Peyer's patch (tissue), 4 donors: Measurements from ENCODE around the gene OTUB2. TPM values are rescaled to one million over a fixed set of nuclear protein-coding genes. Genes with fewer than 3 reads are reported as not detected.

ENCODE experiments used
- DNase-seq, 3 donors: peaks; one replicate each; pipeline ENCODE4 v3.0.0-alpha.2; 2017 to 2019
- H3K27ac ChIP-seq, 4 donors: fragments of 200-600 bp; sonication (generic); one replicate each; pipeline ENCODE4 v1.5.1; 2016 to 2019
- H3K27me3 ChIP-seq, 2 donors: fragments of 200-600 bp; sonication (generic); one replicate each; pipeline ENCODE4 v1.5.1; 2019
- H3K36me3 ChIP-seq, 3 donors: fragments of 200-600 bp; sonication (generic); one replicate each; pipeline ENCODE4 v1.5.1; 2016 to 2019
- H3K4me1 ChIP-seq, 4 donors: fragments of 200-600 bp; sonication (generic); one replicate each; pipeline ENCODE4 v1.5.1; 2016 to 2019
- H3K4me3 ChIP-seq, 4 donors: fragments of 200-600 bp; sonication (generic); 1 replicate in 3 of 4; 2 replicates in 1 of 4; pipeline ENCODE4 v1.5.1; 2016 to 2019; ENCODE audit warnings: mild to moderate bottlenecking in 1 of 4
- H3K9me3 ChIP-seq, 4 donors: fragments of 200-600 bp; sonication (generic); one replicate each; pipeline ENCODE4 v1.5.1; 2016 to 2019; ENCODE audit warnings: mild to moderate bottlenecking in 1 of 4
- POLR2A ChIP-seq, 2 donors: fragments of 450-650 bp; IDR thresholded peaks; one replicate each; pipeline ENCODE4 v1.5.1; 2017; ENCODE audit warnings: antibody characterized with exemption in 2 of 2, mild to moderate bottlenecking in 2 of 2, moderate library complexity in 2 of 2
- total RNA-seq, 4 donors: library from RNA; depleted of rRNA; stranded (reverse); fragments of >200 nt; gene quantifications; one replicate each; pipeline ENCODE4 v1.1.0, GENCODE V29; 2016
- TF ChIP-seq, protein P1 (sequence below), 6 experiments: fragments of 450-650 bp in 4 of 6; fragments of 200-600 bp in 2 of 6; sonication (generic) in 1 of 6; IDR thresholded peaks; one replicate each; pipeline ENCODE4 v1.5.1; 2017 to 2019; ENCODE audit warnings: antibody characterized with exemption in 6 of 6, mild to moderate bottlenecking in 3 of 6, moderate library complexity in 1 of 6

Gene OTUB2
- total RNA-seq, 4 donors from 2014 or later, result 3.4 to 4.9 (median 3.6) TPM; not detected in 1

DNA sequence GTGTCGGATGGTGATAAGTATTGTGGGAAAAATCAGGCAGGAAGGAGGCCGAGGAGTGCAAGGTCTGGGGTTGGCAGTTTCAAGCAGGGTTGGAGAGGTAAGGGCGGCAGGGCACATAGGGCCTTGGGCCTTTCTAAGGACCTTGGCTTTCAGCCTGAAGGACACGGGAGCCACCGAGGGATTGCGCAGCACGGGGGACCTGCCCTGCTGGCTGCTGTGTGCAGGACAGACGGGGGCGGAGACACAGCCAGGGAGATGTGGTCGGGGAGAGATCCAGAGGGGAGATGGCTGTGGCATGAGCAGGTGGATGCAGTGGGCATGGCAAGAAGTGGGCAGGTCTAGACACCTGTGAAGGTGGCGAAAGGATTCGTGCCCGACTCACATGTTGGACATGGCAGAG is 14.7 kb downstream of the OTUB2 start:
- Histone ChIP-seq H3K9me3 (no peaks in the 10 kb centered on the region), H3K36me3 (peaks cover 0 to 1% (median 0%) of the 10 kb centered on the region in 3 donors), H3K4me3 (no peak overlapping the region), H3K27ac (no peak overlapping the region), H3K27me3 (no peaks in the 10 kb centered on the region), H3K4me1 (peaks cover 0 to 12% (median 0%) of the 10 kb centered on the region in 4 donors)
- no peak for TF ChIP-seq POLR2A (IDR thresholded peaks at IDR 0.05)
- TF ChIP-seq, protein P1, sequence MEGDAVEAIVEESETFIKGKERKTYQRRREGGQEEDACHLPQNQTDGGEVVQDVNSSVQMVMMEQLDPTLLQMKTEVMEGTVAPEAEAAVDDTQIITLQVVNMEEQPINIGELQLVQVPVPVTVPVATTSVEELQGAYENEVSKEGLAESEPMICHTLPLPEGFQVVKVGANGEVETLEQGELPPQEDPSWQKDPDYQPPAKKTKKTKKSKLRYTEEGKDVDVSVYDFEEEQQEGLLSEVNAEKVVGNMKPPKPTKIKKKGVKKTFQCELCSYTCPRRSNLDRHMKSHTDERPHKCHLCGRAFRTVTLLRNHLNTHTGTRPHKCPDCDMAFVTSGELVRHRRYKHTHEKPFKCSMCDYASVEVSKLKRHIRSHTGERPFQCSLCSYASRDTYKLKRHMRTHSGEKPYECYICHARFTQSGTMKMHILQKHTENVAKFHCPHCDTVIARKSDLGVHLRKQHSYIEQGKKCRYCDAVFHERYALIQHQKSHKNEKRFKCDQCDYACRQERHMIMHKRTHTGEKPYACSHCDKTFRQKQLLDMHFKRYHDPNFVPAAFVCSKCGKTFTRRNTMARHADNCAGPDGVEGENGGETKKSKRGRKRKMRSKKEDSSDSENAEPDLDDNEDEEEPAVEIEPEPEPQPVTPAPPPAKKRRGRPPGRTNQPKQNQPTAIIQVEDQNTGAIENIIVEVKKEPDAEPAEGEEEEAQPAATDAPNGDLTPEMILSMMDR (IDR thresholded peaks at IDR 0.05), result no peak
- no peak for DNase-seq

GRCh38 chr14:94041551-94042346 is 15.6 kb downstream of the OTUB2 start:
- Histone ChIP-seq H3K36me3 (peaks cover 0 to 11% (median 0%) of the 10 kb centered on the region in 3 donors), H3K27ac (no peak overlapping the region), H3K4me1 (peaks cover 0 to 12% (median 0%) of the 10 kb centered on the region in 4 donors), H3K27me3 (no peaks in the 10 kb centered on the region), H3K4me3 (no peak overlapping the region), H3K9me3 (no peaks in the 10 kb centered on the region)
- no peak for DNase-seq
- TF ChIP-seq POLR2A (IDR thresholded peaks at IDR 0.05), result no peak
- TF ChIP-seq, protein P1 (IDR thresholded peaks at IDR 0.05), result no peak

DNA sequence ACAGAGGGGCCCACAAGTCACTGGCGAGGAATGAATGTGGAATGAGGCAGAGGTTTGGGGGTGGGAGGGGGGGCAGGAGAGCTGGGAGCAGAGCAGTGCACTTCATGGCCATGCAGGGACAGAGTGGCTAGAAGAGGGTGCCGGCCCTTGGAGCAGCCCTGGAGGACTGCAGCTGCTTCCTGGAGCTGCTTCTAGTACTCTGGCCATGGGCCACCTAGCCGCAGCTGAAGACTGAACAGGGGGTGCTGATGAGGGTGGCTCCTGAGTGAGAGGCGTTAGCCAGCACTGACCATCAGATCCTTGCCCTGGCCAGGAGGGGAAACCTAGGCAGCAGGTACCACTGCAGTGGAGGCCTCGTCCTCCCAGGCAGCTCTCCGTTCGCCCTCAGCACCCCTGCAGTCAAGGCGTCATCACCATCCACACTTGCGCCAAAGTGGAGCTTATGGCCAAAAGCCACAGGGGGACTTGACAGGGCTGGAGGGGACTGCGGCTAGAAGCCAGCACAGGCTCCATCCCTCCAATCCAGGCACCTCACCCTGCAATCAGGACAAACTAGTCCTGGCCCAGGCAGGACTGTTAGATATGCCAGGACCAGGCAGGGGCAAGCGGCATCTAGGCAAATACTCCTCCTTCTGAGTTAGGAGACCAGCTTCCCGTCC is 16.4 kb downstream of the OTUB2 start:
- no peak for DNase-seq
- Histone ChIP-seq H3K4me3 (no peak overlapping the region), H3K27me3 (no peaks in the 10 kb centered on the region), H3K9me3 (no peaks in the 10 kb centered on the region), H3K36me3 (peaks cover 0 to 19% (median 0%) of the 10 kb centered on the region in 3 donors), H3K4me1 (peaks cover 0 to 12% (median 0%) of the 10 kb centered on the region in 4 donors), H3K27ac (no peak overlapping the region)
- TF ChIP-seq, protein P1 (IDR thresholded peaks at IDR 0.05), result no peak
- no peak for TF ChIP-seq POLR2A (IDR thresholded peaks at IDR 0.05)

GRCh38 chr14:94043111-94043755 is 17.1 kb downstream of the OTUB2 start:
- DNase-seq, result no peak
- Histone ChIP-seq H3K36me3 (peaks cover 0 to 26% (median 0%) of the 10 kb centered on the region in 3 donors), H3K27me3 (no peaks in the 10 kb centered on the region), H3K9me3 (no peaks in the 10 kb centered on the region), H3K27ac (no peak overlapping the region), H3K4me3 (no peak overlapping the region), H3K4me1 (peaks cover 0 to 12% (median 0%) of the 10 kb centered on the region in 4 donors)
- TF ChIP-seq POLR2A (IDR thresholded peaks at IDR 0.05), result no peak
- TF ChIP-seq, protein P1 (IDR thresholded peaks at IDR 0.05), result no peak

DNA sequence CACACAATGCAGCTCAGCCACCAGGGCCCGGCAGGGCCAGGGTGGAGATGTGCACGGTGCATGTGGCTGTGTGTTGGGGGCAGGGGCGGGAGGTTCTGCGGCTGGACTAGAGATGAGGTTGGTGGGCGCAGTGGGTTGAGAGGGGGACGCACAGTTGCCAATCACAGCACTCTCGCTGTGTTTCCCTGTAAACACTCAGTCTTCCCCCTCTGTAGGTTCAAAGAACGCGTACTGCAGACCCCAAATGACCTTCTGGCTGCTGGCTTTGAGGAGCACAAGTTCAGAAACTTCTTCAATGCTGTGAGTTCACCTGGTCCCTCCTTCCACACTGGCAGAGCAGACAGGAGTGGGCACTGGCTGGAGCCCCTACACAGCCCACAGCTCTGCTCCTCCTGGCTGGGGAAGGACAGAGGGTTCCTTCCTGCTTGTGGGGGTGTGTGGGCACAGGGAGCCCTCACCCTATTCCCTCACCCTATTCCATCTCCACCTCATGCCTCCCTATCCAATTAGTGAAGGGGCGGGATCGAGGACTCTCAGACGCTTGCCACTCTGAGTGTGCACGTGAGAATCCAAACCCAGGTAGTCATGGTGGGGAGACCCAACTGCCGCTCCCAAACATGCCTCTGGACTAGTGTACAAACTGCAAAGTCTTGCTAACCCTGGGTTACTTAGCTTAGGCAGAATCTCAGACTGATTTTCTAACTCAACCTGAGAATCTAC is 17.8 kb downstream of the OTUB2 start:
- no peak for DNase-seq
- peaks cover 0 to 32% (median 0%) of the 10 kb centered on the region in 3 donors for H3K36me3 ChIP-seq
- no peak for TF ChIP-seq POLR2A (IDR thresholded peaks at IDR 0.05)
- TF ChIP-seq, protein P1 (IDR thresholded peaks at IDR 0.05), result no peak
- H3K27ac ChIP-seq, result no peak overlapping the region
- H3K9me3 ChIP-seq, result no peaks in the 10 kb centered on the region
- no peak overlapping the region for H3K4me3 ChIP-seq
- no peaks in the 10 kb centered on the region for H3K27me3 ChIP-seq
- H3K4me1 ChIP-seq, result peaks cover 0 to 12% (median 0%) of the 10 kb centered on the region in 4 donors
